ENCODE results near the gene COX6B2. TPM values are rescaled to one million over a fixed set of nuclear protein-coding genes. Genes with fewer than 3 reads are reported as not detected.
A peak's percentile ranks its signal among the peaks of the same experiment; 100 is the strongest.

The COX6B2 gene
- total RNA-seq, 1 experiment from 2014 or later = 3.3 TPM

- no peak overlapping the region for H3K4me3 ChIP-seq
- POLR2A ChIA-PET (ENCODE audit: unreplicated experiment) = interaction anchor here (0.6 kb wide), 1 partner anchor 253 kb away, joined by 7 read pairs; no protein-coding TSS in a partner anchor
Measured at GRCh38 chr19:55379174-55379573, 24.7 kb upstream of the COX6B2 start.

GRCh38 chr19:55377356-55378131 is 23.0 kb upstream of the COX6B2 start:
- no peak overlapping the region for H3K4me3 ChIP-seq
- no peak overlapping the region for H3K27ac ChIP-seq
- H3K9me3 ChIP-seq (ENCODE audit: insufficient read depth, low read depth) = no peaks in the 10 kb centered on the region
- no TSS peak for BruUV-seq (replicated peaks)
- no peaks in the 10 kb centered on the region for H3K27me3 ChIP-seq (ENCODE audit: insufficient read depth, low read depth)
- no peak overlapping the region for H3K4me2 ChIP-seq
- H3K9me2 ChIP-seq (ENCODE audit: insufficient read depth) = no peaks in the 10 kb centered on the region
- peaks cover 13% of the 10 kb centered on the region for H3K79me2 ChIP-seq (ENCODE audit: low read depth)
- peaks cover 48% of the 10 kb centered on the region; the same call in 1 of the 2 replicates for H3F3A ChIP-seq (ENCODE audit: insufficient read depth, low read depth)
- H2AFZ ChIP-seq = no peak overlapping the region
- 0 out of 2 replicates have a peak, but pooled peaks cover 6% of the 10 kb centered on the region for H3K36me3 ChIP-seq (ENCODE audit: low read depth)
- intact Hi-C loops (cut with micrococcal nuclease; ENCODE audit: unreplicated experiment) = no loop called here
- no peak for TF ChIP-seq CTCF (conservative IDR thresholded peaks at IDR 0.05)
- no peak for TF ChIP-seq EZH2 (IDR thresholded peaks at IDR 0.05; ENCODE audit: low read depth)
- no peak for DNase-seq
- H4K20me1 ChIP-seq (ENCODE audit: insufficient read depth) = peaks cover 15% of the 10 kb centered on the region
- POLR2A ChIA-PET (ENCODE audit: unreplicated experiment) = interaction anchor here (0.5 kb wide), 1 partner anchor 29 kb away, joined by 9 read pairs; no protein-coding TSS in a partner anchor
- peaks cover 40% of the 10 kb centered on the region for H3K4me1 ChIP-seq (replicated peaks; ENCODE audit: insufficient read depth)
- CTCF ChIA-PET = no interaction called here

More at GRCh38 chr19:55379174-55379573, 24.7 kb upstream of the COX6B2 start:
- CTCF ChIA-PET = no interaction called here
- Histone ChIP-seq H2AFZ (no peak overlapping the region), H3K79me2 (ENCODE audit: low read depth) (peaks cover 22% of the 10 kb centered on the region), H3K27me3 (ENCODE audit: insufficient read depth, low read depth) (no peaks in the 10 kb centered on the region), H3K4me2 (no peak overlapping the region), H3K9me2 (ENCODE audit: insufficient read depth) (no peaks in the 10 kb centered on the region), H3K9me3 (ENCODE audit: insufficient read depth, low read depth) (no peaks in the 10 kb centered on the region), H3F3A (ENCODE audit: insufficient read depth, low read depth) (peaks cover 40% of the 10 kb centered on the region; the same call in 1 of the 2 replicates), H3K27ac (no peak overlapping the region), H3K4me1 (replicated peaks; ENCODE audit: insufficient read depth) (peaks cover 31% of the 10 kb centered on the region), H4K20me1 (ENCODE audit: insufficient read depth) (peaks cover 15% of the 10 kb centered on the region), H3K36me3 (ENCODE audit: low read depth) (0 out of 2 replicates have a peak, but pooled peaks cover 6% of the 10 kb centered on the region)
- TF ChIP-seq EZH2 (IDR thresholded peaks at IDR 0.05; ENCODE audit: low read depth) = no peak
- TF ChIP-seq CTCF (conservative IDR thresholded peaks at IDR 0.05) = no peak
- DNase-seq = no peak
- BruUV-seq (replicated peaks) = no TSS peak
- intact Hi-C loops (cut with micrococcal nuclease; ENCODE audit: unreplicated experiment) = no loop called here

- H4K20me1 ChIP-seq (ENCODE audit: insufficient read depth) = peaks cover 15% of the 10 kb centered on the region
- no peaks in the 10 kb centered on the region for H3K9me2 ChIP-seq (ENCODE audit: insufficient read depth)
- H3K27me3 ChIP-seq (ENCODE audit: insufficient read depth, low read depth) = no peaks in the 10 kb centered on the region
- no peak within 1 kb of the TSS for H3K4me3 ChIP-seq
- peak in 1 of 2 experiments; percentile 70 for DNase-seq
- no peak within 1 kb of the TSS for H3K4me2 ChIP-seq
- 0 out of 2 replicates have a peak, but pooled peaks cover 6% of the 10 kb centered on the region for H3K36me3 ChIP-seq (ENCODE audit: low read depth)
- no peak within 1 kb of the TSS for H2AFZ ChIP-seq
- intact Hi-C loops (cut with micrococcal nuclease; ENCODE audit: unreplicated experiment) = no loop called here
- peaks cover 53% of the 10 kb centered on the region; the same call in 1 of the 2 replicates for H3F3A ChIP-seq (ENCODE audit: insufficient read depth, low read depth)
- TF ChIP-seq EZH2 (IDR thresholded peaks at IDR 0.05; ENCODE audit: low read depth) (no peak), CTCF (conservative IDR thresholded peaks at IDR 0.05) (no peak)
- ChIA-PET POLR2A (ENCODE audit: unreplicated experiment) (interaction anchor here (0.5 kb wide), 1 partner anchor 13 kb away, joined by 5 read pairs; the partner anchor contains the start of gene GARIN5B), CTCF (no interaction called here)
- H3K4me1 ChIP-seq (replicated peaks; ENCODE audit: insufficient read depth) = peaks cover 38% of the 10 kb centered on the region
- no peak within 1 kb of the TSS for H3K27ac ChIP-seq
- H3K9me3 ChIP-seq (ENCODE audit: insufficient read depth, low read depth) = no peaks in the 10 kb centered on the region
- H3K79me2 ChIP-seq (ENCODE audit: low read depth) = peaks cover 1% of the 10 kb centered on the region
- BruUV-seq (replicated peaks) = no TSS peak
Measured at GRCh38 chr19:55376241-55376933, 21.9 kb upstream of the COX6B2 start, which contains the start of gene TMEM190. Gene TMEM190, plus strand, starts transcription at chr19:55376826. Its CDS starts 28 bp downstream, at chr19:55376854.

Data from PC-9 (cell line).